ENCODE measurements around the gene SH3GLB1. TPM values are rescaled to one million over a fixed set of nuclear protein-coding genes. Genes with fewer than 3 reads are reported as not detected.

Gene SH3GLB1
- total and polyA plus RNA-seq, 9 donors: 18.8 to 63.2 (median 49.5) TPM

GRCh38 chr1:86751923-86752322 is 47.5 kb downstream of the SH3GLB1 start:
- Histone ChIP-seq H3K9me3 (no peaks in the 10 kb centered on the region), H3K27ac (no peak overlapping the region), H3K4me3 (no peak overlapping the region), H3K27me3 (no peaks in the 10 kb centered on the region), H3K4me1 (ENCODE audit: insufficient read depth) (no peaks in the 10 kb centered on the region), H3K36me3 (no peaks in the 10 kb centered on the region)
- no peak for DNase-seq
- intact Hi-C loops (cut with DNase I): no loop called here
- 73 to 82% (median 76%) methylated on average over 6 of the region's 6 CpGs for WGBS, 3 donors
- TF ChIP-seq CTCF (IDR thresholded peaks at IDR 0.05): no peak
- TF ChIP-seq POLR2A (IDR thresholded peaks at IDR 0.05): no peak
- no peak for TF ChIP-seq EP300 (IDR thresholded peaks at IDR 0.05)

- Histone ChIP-seq H3K27me3 (no peaks in the 10 kb centered on the region), H3K4me3 (no peak overlapping the region), H3K27ac (no peak overlapping the region), H3K4me1 (ENCODE audit: insufficient read depth) (no peaks in the 10 kb centered on the region), H3K36me3 (no peaks in the 10 kb centered on the region), H3K9me3 (no peaks in the 10 kb centered on the region)
- DNase-seq: no peak
- intact Hi-C loops (cut with DNase I): no loop called here
- TF ChIP-seq EP300 (IDR thresholded peaks at IDR 0.05): no peak
- no peak for TF ChIP-seq POLR2A (IDR thresholded peaks at IDR 0.05)
- no peak for TF ChIP-seq CTCF (IDR thresholded peaks at IDR 0.05)
Observed at GRCh38 chr1:86753700-86754099, 49.3 kb downstream of the SH3GLB1 start.

- Histone ChIP-seq H3K27ac (no peak overlapping the region), H3K27me3 (no peaks in the 10 kb centered on the region), H3K36me3 (no peaks in the 10 kb centered on the region), H3K9me3 (no peaks in the 10 kb centered on the region), H3K4me3 (no peak overlapping the region), H3K4me1 (ENCODE audit: insufficient read depth) (no peaks in the 10 kb centered on the region)
- intact Hi-C loops (cut with DNase I): no loop called here
- TF ChIP-seq POLR2A (IDR thresholded peaks at IDR 0.05): no peak
- no peak for TF ChIP-seq CTCF (IDR thresholded peaks at IDR 0.05)
- TF ChIP-seq EP300 (IDR thresholded peaks at IDR 0.05): no peak
- DNase-seq: no peak
- 73 to 78% (median 74%) methylated on average over 4 of the region's 4 CpGs for WGBS, 3 donors
Observed at GRCh38 chr1:86754265-86754974, 50.0 kb downstream of the SH3GLB1 start.

GRCh38 chr1:86756062-86756406 is 51.7 kb downstream of the SH3GLB1 start:
- TF ChIP-seq EP300 (IDR thresholded peaks at IDR 0.05) (no peak), CTCF (IDR thresholded peaks at IDR 0.05) (no peak), POLR2A (IDR thresholded peaks at IDR 0.05) (no peak)
- intact Hi-C loops (cut with DNase I): no loop called here
- DNase-seq: no peak

More at GRCh38 chr1:86756062-86756406, 51.7 kb downstream of the SH3GLB1 start:
- Histone ChIP-seq H3K27me3 (no peaks in the 10 kb centered on the region), H3K4me3 (no peak overlapping the region), H3K36me3 (no peaks in the 10 kb centered on the region), H3K9me3 (no peaks in the 10 kb centered on the region), H3K27ac (no peak overlapping the region), H3K4me1 (ENCODE audit: insufficient read depth) (no peaks in the 10 kb centered on the region)

All from ovary (tissue), 9 donors.